ENCODE measurements around the gene EPB41L4B. TPM values are rescaled to one million over a fixed set of nuclear protein-coding genes. Genes with fewer than 3 reads are reported as not detected.

The EPB41L4B gene
- total and polyA plus RNA-seq, 2 experiments from 2014 or later: 11.0 to 32.2 TPM

DNA sequence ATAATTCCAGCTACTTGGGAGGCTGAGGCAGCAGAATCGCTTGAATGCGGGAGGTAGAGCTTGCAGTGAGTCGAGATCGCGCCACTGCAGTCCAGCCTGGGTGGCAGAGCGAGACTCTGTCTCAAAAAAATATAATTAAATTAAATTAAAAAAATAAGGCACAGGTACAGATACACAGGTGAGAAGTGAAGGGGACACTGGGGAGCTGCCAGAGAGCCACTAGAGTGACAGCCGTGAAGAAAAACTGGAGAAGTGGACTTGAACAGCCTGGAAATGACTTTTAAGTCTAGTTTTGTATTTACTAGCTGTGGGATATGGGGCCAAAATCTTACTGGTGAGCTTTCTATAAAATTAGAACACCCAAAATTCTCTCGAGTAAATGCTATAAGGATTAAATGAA lies 15.1 kb downstream of the EPB41L4B start:
- no peak overlapping the region for H3K4me2 ChIP-seq
- no peak overlapping the region for H3K4me3 ChIP-seq
- Mint-ChIP-seq H3K36me3 (ENCODE audit: low read depth) (peaks cover 3% of the 10 kb centered on the region; the same call in 2 of the 3 replicates), H3K27ac (no peak overlapping the region), H3K4me1 (peaks cover 23% of the 10 kb centered on the region), H3K27me3 (ENCODE audit: insufficient read depth, low read depth, poor library complexity) (peaks cover 2% of the 10 kb centered on the region), H3K9me3 (no peaks in the 10 kb centered on the region), H3K4me3 (no peak overlapping the region)
- ATAC-seq (no peak), DNase-seq (ENCODE audit: low spot score) (no peak)
- no peaks in the 10 kb centered on the region; the same call in 1 of the 2 replicates for H3K4me1 ChIP-seq (ENCODE audit: insufficient read depth)
- peaks cover 52% of the 10 kb centered on the region for H4K20me1 ChIP-seq (replicated peaks; ENCODE audit: insufficient read depth)
- TF ChIP-seq, protein P1, sequence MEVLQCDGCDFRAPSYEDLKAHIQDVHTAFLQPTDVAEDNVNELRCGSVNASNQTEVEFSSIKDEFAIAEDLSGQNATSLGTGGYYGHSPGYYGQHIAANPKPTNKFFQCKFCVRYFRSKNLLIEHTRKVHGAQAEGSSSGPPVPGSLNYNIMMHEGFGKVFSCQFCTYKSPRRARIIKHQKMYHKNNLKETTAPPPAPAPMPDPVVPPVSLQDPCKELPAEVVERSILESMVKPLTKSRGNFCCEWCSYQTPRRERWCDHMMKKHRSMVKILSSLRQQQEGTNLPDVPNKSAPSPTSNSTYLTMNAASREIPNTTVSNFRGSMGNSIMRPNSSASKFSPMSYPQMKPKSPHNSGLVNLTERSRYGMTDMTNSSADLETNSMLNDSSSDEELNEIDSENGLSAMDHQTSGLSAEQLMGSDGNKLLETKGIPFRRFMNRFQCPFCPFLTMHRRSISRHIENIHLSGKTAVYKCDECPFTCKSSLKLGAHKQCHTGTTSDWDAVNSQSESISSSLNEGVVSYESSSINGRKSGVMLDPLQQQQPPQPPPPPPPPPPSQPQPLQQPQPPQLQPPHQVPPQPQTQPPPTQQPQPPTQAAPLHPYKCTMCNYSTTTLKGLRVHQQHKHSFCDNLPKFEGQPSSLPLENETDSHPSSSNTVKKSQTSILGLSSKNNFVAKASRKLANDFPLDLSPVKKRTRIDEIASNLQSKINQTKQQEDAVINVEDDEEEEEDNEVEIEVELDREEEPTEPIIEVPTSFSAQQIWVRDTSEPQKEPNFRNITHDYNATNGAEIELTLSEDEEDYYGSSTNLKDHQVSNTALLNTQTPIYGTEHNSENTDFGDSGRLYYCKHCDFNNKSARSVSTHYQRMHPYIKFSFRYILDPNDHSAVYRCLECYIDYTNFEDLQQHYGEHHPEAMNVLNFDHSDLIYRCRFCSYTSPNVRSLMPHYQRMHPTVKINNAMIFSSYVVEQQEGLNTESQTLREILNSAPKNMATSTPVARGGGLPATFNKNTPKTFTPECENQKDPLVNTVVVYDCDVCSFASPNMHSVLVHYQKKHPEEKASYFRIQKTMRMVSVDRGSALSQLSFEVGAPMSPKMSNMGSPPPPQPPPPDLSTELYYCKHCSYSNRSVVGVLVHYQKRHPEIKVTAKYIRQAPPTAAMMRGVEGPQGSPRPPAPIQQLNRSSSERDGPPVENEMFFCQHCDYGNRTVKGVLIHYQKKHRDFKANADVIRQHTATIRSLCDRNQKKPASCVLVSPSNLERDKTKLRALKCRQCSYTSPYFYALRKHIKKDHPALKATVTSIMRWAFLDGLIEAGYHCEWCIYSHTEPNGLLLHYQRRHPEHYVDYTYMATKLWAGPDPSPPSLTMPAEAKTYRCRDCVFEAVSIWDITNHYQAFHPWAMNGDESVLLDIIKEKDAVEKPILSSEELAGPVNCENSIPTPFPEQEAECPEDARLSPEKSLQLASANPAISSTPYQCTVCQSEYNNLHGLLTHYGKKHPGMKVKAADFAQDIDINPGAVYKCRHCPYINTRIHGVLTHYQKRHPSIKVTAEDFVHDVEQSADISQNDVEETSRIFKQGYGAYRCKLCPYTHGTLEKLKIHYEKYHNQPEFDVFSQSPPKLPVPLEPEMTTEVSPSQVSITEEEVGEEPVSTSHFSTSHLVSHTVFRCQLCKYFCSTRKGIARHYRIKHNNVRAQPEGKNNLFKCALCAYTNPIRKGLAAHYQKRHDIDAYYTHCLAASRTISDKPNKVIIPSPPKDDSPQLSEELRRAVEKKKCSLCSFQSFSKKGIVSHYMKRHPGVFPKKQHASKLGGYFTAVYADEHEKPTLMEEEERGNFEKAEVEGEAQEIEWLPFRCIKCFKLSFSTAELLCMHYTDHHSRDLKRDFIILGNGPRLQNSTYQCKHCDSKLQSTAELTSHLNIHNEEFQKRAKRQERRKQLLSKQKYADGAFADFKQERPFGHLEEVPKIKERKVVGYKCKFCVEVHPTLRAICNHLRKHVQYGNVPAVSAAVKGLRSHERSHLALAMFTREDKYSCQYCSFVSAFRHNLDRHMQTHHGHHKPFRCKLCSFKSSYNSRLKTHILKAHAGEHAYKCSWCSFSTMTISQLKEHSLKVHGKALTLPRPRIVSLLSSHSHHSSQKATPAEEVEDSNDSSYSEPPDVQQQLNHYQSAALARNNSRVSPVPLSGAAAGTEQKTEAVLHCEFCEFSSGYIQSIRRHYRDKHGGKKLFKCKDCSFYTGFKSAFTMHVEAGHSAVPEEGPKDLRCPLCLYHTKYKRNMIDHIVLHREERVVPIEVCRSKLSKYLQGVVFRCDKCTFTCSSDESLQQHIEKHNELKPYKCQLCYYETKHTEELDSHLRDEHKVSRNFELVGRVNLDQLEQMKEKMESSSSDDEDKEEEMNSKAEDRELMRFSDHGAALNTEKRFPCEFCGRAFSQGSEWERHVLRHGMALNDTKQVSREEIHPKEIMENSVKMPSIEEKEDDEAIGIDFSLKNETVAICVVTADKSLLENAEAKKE (CRISPR knock-in tag; IDR thresholded peaks at IDR 0.05): no peak
- no peak for TF ChIP-seq ZNF114 (CRISPR knock-in tag; IDR thresholded peaks at IDR 0.05)
- TF ChIP-seq EZH2phosphoT487 (IDR thresholded peaks at IDR 0.05; ENCODE audit: unreplicated experiment): no peak
- TF ChIP-seq JUNB (IDR thresholded peaks at IDR 0.05; ENCODE audit: unreplicated experiment): no peak
- no peak for TF ChIP-seq POLR2AphosphoS5 (IDR thresholded peaks at IDR 0.05; ENCODE audit: low read depth)
- TF ChIP-seq STAT1 (IDR thresholded peaks at IDR 0.05; ENCODE audit: unreplicated experiment): no peak
- no peak for TF ChIP-seq ZNF331 (CRISPR knock-in tag; IDR thresholded peaks at IDR 0.05; ENCODE audit: low read depth)
- no peak for TF ChIP-seq CREB1 (CRISPR knock-in tag; IDR thresholded peaks at IDR 0.05; ENCODE audit: low read depth)
- TF ChIP-seq NANOG (IDR thresholded peaks at IDR 0.05; ENCODE audit: borderline replicate concordance): no peak
- TF ChIP-seq, protein P2, sequence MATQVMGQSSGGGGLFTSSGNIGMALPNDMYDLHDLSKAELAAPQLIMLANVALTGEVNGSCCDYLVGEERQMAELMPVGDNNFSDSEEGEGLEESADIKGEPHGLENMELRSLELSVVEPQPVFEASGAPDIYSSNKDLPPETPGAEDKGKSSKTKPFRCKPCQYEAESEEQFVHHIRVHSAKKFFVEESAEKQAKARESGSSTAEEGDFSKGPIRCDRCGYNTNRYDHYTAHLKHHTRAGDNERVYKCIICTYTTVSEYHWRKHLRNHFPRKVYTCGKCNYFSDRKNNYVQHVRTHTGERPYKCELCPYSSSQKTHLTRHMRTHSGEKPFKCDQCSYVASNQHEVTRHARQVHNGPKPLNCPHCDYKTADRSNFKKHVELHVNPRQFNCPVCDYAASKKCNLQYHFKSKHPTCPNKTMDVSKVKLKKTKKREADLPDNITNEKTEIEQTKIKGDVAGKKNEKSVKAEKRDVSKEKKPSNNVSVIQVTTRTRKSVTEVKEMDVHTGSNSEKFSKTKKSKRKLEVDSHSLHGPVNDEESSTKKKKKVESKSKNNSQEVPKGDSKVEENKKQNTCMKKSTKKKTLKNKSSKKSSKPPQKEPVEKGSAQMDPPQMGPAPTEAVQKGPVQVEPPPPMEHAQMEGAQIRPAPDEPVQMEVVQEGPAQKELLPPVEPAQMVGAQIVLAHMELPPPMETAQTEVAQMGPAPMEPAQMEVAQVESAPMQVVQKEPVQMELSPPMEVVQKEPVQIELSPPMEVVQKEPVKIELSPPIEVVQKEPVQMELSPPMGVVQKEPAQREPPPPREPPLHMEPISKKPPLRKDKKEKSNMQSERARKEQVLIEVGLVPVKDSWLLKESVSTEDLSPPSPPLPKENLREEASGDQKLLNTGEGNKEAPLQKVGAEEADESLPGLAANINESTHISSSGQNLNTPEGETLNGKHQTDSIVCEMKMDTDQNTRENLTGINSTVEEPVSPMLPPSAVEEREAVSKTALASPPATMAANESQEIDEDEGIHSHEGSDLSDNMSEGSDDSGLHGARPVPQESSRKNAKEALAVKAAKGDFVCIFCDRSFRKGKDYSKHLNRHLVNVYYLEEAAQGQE (IDR thresholded peaks at IDR 0.05; ENCODE audit: unreplicated experiment): no peak
- TF ChIP-seq, protein P3, sequence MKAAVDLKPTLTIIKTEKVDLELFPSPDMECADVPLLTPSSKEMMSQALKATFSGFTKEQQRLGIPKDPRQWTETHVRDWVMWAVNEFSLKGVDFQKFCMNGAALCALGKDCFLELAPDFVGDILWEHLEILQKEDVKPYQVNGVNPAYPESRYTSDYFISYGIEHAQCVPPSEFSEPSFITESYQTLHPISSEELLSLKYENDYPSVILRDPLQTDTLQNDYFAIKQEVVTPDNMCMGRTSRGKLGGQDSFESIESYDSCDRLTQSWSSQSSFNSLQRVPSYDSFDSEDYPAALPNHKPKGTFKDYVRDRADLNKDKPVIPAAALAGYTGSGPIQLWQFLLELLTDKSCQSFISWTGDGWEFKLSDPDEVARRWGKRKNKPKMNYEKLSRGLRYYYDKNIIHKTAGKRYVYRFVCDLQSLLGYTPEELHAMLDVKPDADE (IDR thresholded peaks at IDR 0.05): no peak
- no peak for TF ChIP-seq EZH2 (IDR thresholded peaks at IDR 0.05; ENCODE audit: low read depth, unreplicated experiment)
- TF ChIP-seq, protein P4, sequence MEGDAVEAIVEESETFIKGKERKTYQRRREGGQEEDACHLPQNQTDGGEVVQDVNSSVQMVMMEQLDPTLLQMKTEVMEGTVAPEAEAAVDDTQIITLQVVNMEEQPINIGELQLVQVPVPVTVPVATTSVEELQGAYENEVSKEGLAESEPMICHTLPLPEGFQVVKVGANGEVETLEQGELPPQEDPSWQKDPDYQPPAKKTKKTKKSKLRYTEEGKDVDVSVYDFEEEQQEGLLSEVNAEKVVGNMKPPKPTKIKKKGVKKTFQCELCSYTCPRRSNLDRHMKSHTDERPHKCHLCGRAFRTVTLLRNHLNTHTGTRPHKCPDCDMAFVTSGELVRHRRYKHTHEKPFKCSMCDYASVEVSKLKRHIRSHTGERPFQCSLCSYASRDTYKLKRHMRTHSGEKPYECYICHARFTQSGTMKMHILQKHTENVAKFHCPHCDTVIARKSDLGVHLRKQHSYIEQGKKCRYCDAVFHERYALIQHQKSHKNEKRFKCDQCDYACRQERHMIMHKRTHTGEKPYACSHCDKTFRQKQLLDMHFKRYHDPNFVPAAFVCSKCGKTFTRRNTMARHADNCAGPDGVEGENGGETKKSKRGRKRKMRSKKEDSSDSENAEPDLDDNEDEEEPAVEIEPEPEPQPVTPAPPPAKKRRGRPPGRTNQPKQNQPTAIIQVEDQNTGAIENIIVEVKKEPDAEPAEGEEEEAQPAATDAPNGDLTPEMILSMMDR (conservative IDR thresholded peaks at IDR 0.05; ENCODE audit: low read depth in 2 of 2): no peak
- no peak overlapping the region for H3K27ac ChIP-seq (ENCODE audit: low read depth)
- no peak overlapping the region for H2AFZ ChIP-seq
- H3K79me2 ChIP-seq (replicated peaks; ENCODE audit: insufficient read depth): peaks cover 99% of the 10 kb centered on the region
- no peaks in the 10 kb centered on the region for H3K9me2 ChIP-seq (ENCODE audit: insufficient read depth)
- no peaks in the 10 kb centered on the region for H3F3A ChIP-seq (replicated peaks; ENCODE audit: low read depth)
- H3K27me3 ChIP-seq (ENCODE audit: insufficient read depth): no peaks in the 10 kb centered on the region
- H3K36me3 ChIP-seq (ENCODE audit: insufficient read depth): no peaks in the 10 kb centered on the region
